Neural progenitor cell (in vitro differentiated cells): ENCODE data around the gene SSBP2. TPM values are rescaled to one million over a fixed set of nuclear protein-coding genes. Genes with fewer than 3 reads are reported as not detected.

Experiments
- DNase-seq: peaks from one replicate; pipeline ENCODE4 v3.0.0-alpha.2; 2016; ENCODE audit warnings: low spot score
- H2AFZ ChIP-seq: fragments of 200-600 bp; sonication (generic); replicated peaks from 2 replicates; pipeline ENCODE4 v1.6.1; 2016; ENCODE audit warnings: antibody characterized with exemption
- H3F3A ChIP-seq: fragments of 200-600 bp; sonication (generic); 2 replicates; pipeline ENCODE4 v1.6.1; 2016; ENCODE audit warnings: antibody characterized with exemption, low read depth
- H3K27ac ChIP-seq: fragments of 200-600 bp; sonication (generic); 2 replicates; pipeline ENCODE4 v1.5.1; 2016; ENCODE audit warnings: mild to moderate bottlenecking
- H3K27me3 ChIP-seq: fragments of 200-600 bp; sonication (generic); 2 replicates; pipeline ENCODE4 v1.6.1; 2016; ENCODE audit warnings: mild to moderate bottlenecking, moderate library complexity
- H3K36me3 ChIP-seq: fragments of 200-600 bp; sonication (generic); 2 replicates; pipeline ENCODE4 v1.5.1; 2016
- H3K4me1 ChIP-seq: fragments of 200-600 bp; sonication (generic); 2 replicates; pipeline ENCODE4 v1.6.1; 2016; ENCODE audit warnings: mixed run types
- H3K4me2 ChIP-seq: fragments of 200-600 bp; sonication (generic); 2 replicates; pipeline ENCODE4 v1.6.1; 2016
- H3K4me3 ChIP-seq: fragments of 200-600 bp; sonication (generic); 2 replicates; pipeline ENCODE4 v1.5.1; 2016
- H3K79me2 ChIP-seq: fragments of 200-600 bp; sonication (generic); 2 replicates; pipeline ENCODE4 v1.6.1; 2016; ENCODE audit warnings: low read depth
- H3K9ac ChIP-seq: fragments of 200-600 bp; sonication (generic); 2 replicates; pipeline ENCODE4 v1.6.1; 2016
- H3K9me3 ChIP-seq: fragments of 200-600 bp; sonication (generic); 2 replicates; pipeline ENCODE4 v1.5.1; 2016; ENCODE audit warnings: low read depth
- H4K20me1 ChIP-seq: fragments of 200-600 bp; sonication (generic); 2 replicates; pipeline ENCODE4 v1.6.1; 2016; ENCODE audit warnings: low read depth
- H3K27ac Mint-ChIP-seq: 3 replicates; pipeline ENCODE4 v1.8.0; 2021; ENCODE audit warnings: mixed read lengths
- H3K27me3 Mint-ChIP-seq: 2 replicates; pipeline ENCODE4 v1.8.0; 2022; ENCODE audit warnings: low read depth, mild to moderate bottlenecking, inconsistent platforms, moderate library complexity, mixed read lengths; ENCODE audit not compliant: insufficient read depth
- H3K36me3 Mint-ChIP-seq: 3 replicates; pipeline ENCODE4 v1.8.0; 2021; ENCODE audit warnings: mixed read lengths
- H3K4me1 Mint-ChIP-seq: 3 replicates; pipeline ENCODE4 v1.8.0; 2021; ENCODE audit warnings: mixed read lengths
- H3K4me3 Mint-ChIP-seq: 3 replicates; pipeline ENCODE4 v1.8.0; 2021; ENCODE audit warnings: mild to moderate bottlenecking, moderate library complexity, mixed read lengths
- H3K9me3 Mint-ChIP-seq: 3 replicates; pipeline ENCODE4 v1.8.0; 2020; ENCODE audit warnings: mixed read lengths
- CTCF ChIP-seq: fragments of 200-600 bp; sonication (generic); IDR thresholded peaks from 2 replicates; pipeline ENCODE4 v1.5.1; 2017; ENCODE audit warnings: antibody characterized with exemption, mild to moderate bottlenecking
- EZH2 ChIP-seq: fragments of 200-600 bp; sonication (generic); IDR thresholded peaks from 2 replicates; pipeline ENCODE4 v1.6.1; 2017; ENCODE audit warnings: antibody characterized with exemption, mild to moderate bottlenecking, moderate library complexity
- EZH2phosphoT487 ChIP-seq: fragments of 200-600 bp; sonication (generic); IDR thresholded peaks from 2 replicates; pipeline ENCODE4 v1.6.1; 2017; ENCODE audit warnings: antibody characterized with exemption
- total RNA-seq: library from RNA; depleted of rRNA; stranded (reverse); fragments of >200 nt; gene quantifications from 2 replicates; pipeline ENCODE4 v1.2.3, GENCODE V29; 2015; ENCODE audit warnings: low replicate concordance

The SSBP2 gene
- total RNA-seq, 1 donor from 2014 or later: 175 TPM

GRCh38 chr5:81632679-81633078 is 118.2 kb downstream of the SSBP2 start:
- H3K4me1 Mint-ChIP-seq: peaks cover 3% of the 10 kb centered on the region

GRCh38 chr5:81631621-81632020 is 119.3 kb downstream of the SSBP2 start:
- Histone ChIP-seq H3K4me2 (no peak overlapping the region), H3K4me1 (no peaks in the 10 kb centered on the region), H3F3A (no peaks in the 10 kb centered on the region), H3K27ac (no peak overlapping the region), H3K9ac (no peak overlapping the region), H3K4me3 (no peak overlapping the region), H3K79me2 (peaks cover 5% of the 10 kb centered on the region), H3K27me3 (no peaks in the 10 kb centered on the region), H2AFZ (no peak overlapping the region), H3K36me3 (peaks cover 13% of the 10 kb centered on the region), H4K20me1 (peaks cover 5% of the 10 kb centered on the region), H3K9me3 (no peaks in the 10 kb centered on the region)
- peaks cover 14% of the 10 kb centered on the region for H3K36me3 Mint-ChIP-seq
- no peak overlapping the region for H3K4me3 Mint-ChIP-seq
- no peaks in the 10 kb centered on the region for H3K9me3 Mint-ChIP-seq
- no peak overlapping the region for H3K27ac Mint-ChIP-seq
- TF ChIP-seq EZH2 (no peak), EZH2phosphoT487 (no peak), CTCF (no peak)
- H3K27me3 Mint-ChIP-seq: peaks cover 2% of the 10 kb centered on the region
- peaks cover 5% of the 10 kb centered on the region for H3K4me1 Mint-ChIP-seq
- DNase-seq: no peak

More at GRCh38 chr5:81632679-81633078, 118.2 kb downstream of the SSBP2 start:
- Histone ChIP-seq H3K9ac (no peak overlapping the region), H3K4me1 (peaks cover 7% of the 10 kb centered on the region), H3K4me2 (no peak overlapping the region), H2AFZ (no peak overlapping the region), H3K27ac (no peak overlapping the region), H3F3A (no peaks in the 10 kb centered on the region), H3K36me3 (peaks cover 13% of the 10 kb centered on the region), H3K9me3 (no peaks in the 10 kb centered on the region), H3K27me3 (no peaks in the 10 kb centered on the region), H4K20me1 (peaks cover 5% of the 10 kb centered on the region), H3K79me2 (peaks cover 5% of the 10 kb centered on the region), H3K4me3 (no peak overlapping the region)
- Mint-ChIP-seq H3K9me3 (no peaks in the 10 kb centered on the region), H3K27ac (no peak overlapping the region), H3K36me3 (peaks cover 14% of the 10 kb centered on the region), H3K4me3 (no peak overlapping the region), H3K27me3 (peaks cover 2% of the 10 kb centered on the region)
- no peak for DNase-seq
- TF ChIP-seq EZH2phosphoT487 (no peak), CTCF (no peak), EZH2 (no peak)

GRCh38 chr5:81631124-81631523 is 119.8 kb downstream of the SSBP2 start:
- Histone ChIP-seq H3K27me3 (no peaks in the 10 kb centered on the region), H3K9me3 (no peaks in the 10 kb centered on the region), H3K79me2 (peaks cover 5% of the 10 kb centered on the region), H3K4me2 (no peak overlapping the region), H3K9ac (no peak overlapping the region), H3K4me3 (no peak overlapping the region), H3K4me1 (no peaks in the 10 kb centered on the region), H2AFZ (no peak overlapping the region), H3K27ac (no peak overlapping the region), H4K20me1 (peaks cover 5% of the 10 kb centered on the region), H3F3A (no peaks in the 10 kb centered on the region), H3K36me3 (peaks cover 9% of the 10 kb centered on the region)
- Mint-ChIP-seq H3K27me3 (peaks cover 2% of the 10 kb centered on the region), H3K4me3 (no peak overlapping the region), H3K4me1 (peaks cover 10% of the 10 kb centered on the region), H3K27ac (no peak overlapping the region), H3K9me3 (no peaks in the 10 kb centered on the region), H3K36me3 (peaks cover 14% of the 10 kb centered on the region)
- no peak for DNase-seq
- TF ChIP-seq EZH2phosphoT487 (no peak), CTCF (no peak), EZH2 (no peak)
